Stomach smooth muscle (tissue), 2 donors: ENCODE data around the gene CLDN5.

Source experiments
- H3K27ac ChIP-seq: one replicate; pipeline ENCODE4 v1.7.0; 2013; ENCODE audit warnings: mild to moderate bottlenecking, low read length, inconsistent platforms
- H3K27me3 ChIP-seq, 2 donors: one replicate each; pipeline ENCODE4 v1.7.0; 2013; ENCODE audit warnings: low read length in 2 of 2; ENCODE audit not compliant: insufficient read depth in 2 of 2, control insufficient read depth in 1 of 2
- H3K36me3 ChIP-seq, 2 donors: one replicate each; pipeline ENCODE4 v1.7.0; 2013; ENCODE audit warnings: low read length in 2 of 2; ENCODE audit not compliant: control insufficient read depth in 2 of 2, insufficient read depth in 2 of 2
- H3K4me1 ChIP-seq: one replicate; pipeline ENCODE4 v1.7.0; 2013; ENCODE audit warnings: low read length; ENCODE audit not compliant: control insufficient read depth, insufficient read depth
- H3K4me3 ChIP-seq, 2 donors: one replicate each; pipeline ENCODE4 v1.7.0; 2013; ENCODE audit warnings: low read length in 2 of 2
- H3K9ac ChIP-seq, 2 donors: one replicate each; pipeline ENCODE4 v1.7.0; 2013; ENCODE audit warnings: low read length in 2 of 2, mild to moderate bottlenecking in 1 of 2
- H3K9me3 ChIP-seq, 2 donors: one replicate each; pipeline ENCODE4 v1.7.0; 2013; ENCODE audit warnings: low read length in 2 of 2; ENCODE audit not compliant: control insufficient read depth in 2 of 2
- donor health status: healthy.
- donor health status: Pancreatic carcinoma.

Gene CLDN5

GRCh38 chr22:19504900-19505734 is 19.1 kb downstream of the CLDN5 start:
- H3K27ac ChIP-seq = no peak overlapping the region
- H3K9me3 ChIP-seq = no peaks in the 10 kb centered on the region
- H3K27me3 ChIP-seq = no peaks in the 10 kb centered on the region
- no peaks in the 10 kb centered on the region for H3K4me1 ChIP-seq
- no peak overlapping the region for H3K4me3 ChIP-seq
- no peaks in the 10 kb centered on the region for H3K36me3 ChIP-seq
- no peak overlapping the region for H3K9ac ChIP-seq

- Histone ChIP-seq H3K9me3 (no peaks in the 10 kb centered on the region), H3K4me3 (no peak overlapping the region), H3K36me3 (no peaks in the 10 kb centered on the region), H3K9ac (no peak overlapping the region), H3K27ac (no peak overlapping the region), H3K4me1 (no peaks in the 10 kb centered on the region), H3K27me3 (no peaks in the 10 kb centered on the region)
Measured at GRCh38 chr22:19503869-19504268, 20.3 kb downstream of the CLDN5 start.

GRCh38 chr22:19503367-19503766 is 20.8 kb downstream of the CLDN5 start:
- Histone ChIP-seq H3K27ac (no peak overlapping the region), H3K4me3 (no peak overlapping the region), H3K9me3 (no peaks in the 10 kb centered on the region), H3K27me3 (no peaks in the 10 kb centered on the region), H3K36me3 (no peaks in the 10 kb centered on the region), H3K4me1 (no peaks in the 10 kb centered on the region), H3K9ac (no peak overlapping the region)

GRCh38 chr22:19501897-19502447 is 22.2 kb downstream of the CLDN5 start:
- Histone ChIP-seq H3K27ac (no peak overlapping the region), H3K27me3 (no peaks in the 10 kb centered on the region), H3K9ac (no peak overlapping the region), H3K4me3 (no peak overlapping the region), H3K9me3 (no peaks in the 10 kb centered on the region), H3K36me3 (no peaks in the 10 kb centered on the region), H3K4me1 (no peaks in the 10 kb centered on the region)

- H3K27ac ChIP-seq = no peak overlapping the region
- H3K9ac ChIP-seq = no peak overlapping the region
- H3K36me3 ChIP-seq = no peaks in the 10 kb centered on the region
- no peaks in the 10 kb centered on the region for H3K4me1 ChIP-seq
- no peak overlapping the region for H3K4me3 ChIP-seq
- H3K9me3 ChIP-seq = no peaks in the 10 kb centered on the region
- no peaks in the 10 kb centered on the region for H3K27me3 ChIP-seq
Measured at GRCh38 chr22:19499880-19500242, 24.3 kb downstream of the CLDN5 start.

- Histone ChIP-seq H3K27ac (no peak overlapping the region), H3K36me3 (no peaks in the 10 kb centered on the region), H3K4me3 (no peak overlapping the region), H3K9me3 (no peaks in the 10 kb centered on the region), H3K4me1 (no peaks in the 10 kb centered on the region), H3K9ac (no peak overlapping the region), H3K27me3 (no peaks in the 10 kb centered on the region)
Measured at GRCh38 chr22:19499236-19499879, 24.9 kb downstream of the CLDN5 start.

GRCh38 chr22:19498866-19499190 is 25.4 kb downstream of the CLDN5 start:
- Histone ChIP-seq H3K4me1 (no peaks in the 10 kb centered on the region), H3K27me3 (peaks cover 0 to 2% of the 10 kb centered on the region in 2 donors), H3K4me3 (no peak overlapping the region), H3K27ac (no peak overlapping the region), H3K36me3 (no peaks in the 10 kb centered on the region), H3K9me3 (no peaks in the 10 kb centered on the region), H3K9ac (no peak overlapping the region)

GRCh38 chr22:19498154-19498865 is 25.9 kb downstream of the CLDN5 start:
- no peaks in the 10 kb centered on the region for H3K36me3 ChIP-seq
- H3K9ac ChIP-seq = no peak overlapping the region
- H3K9me3 ChIP-seq = no peaks in the 10 kb centered on the region
- no peaks in the 10 kb centered on the region for H3K4me1 ChIP-seq
- no peak overlapping the region for H3K27ac ChIP-seq
- H3K27me3 ChIP-seq = peaks cover 0 to 2% of the 10 kb centered on the region in 2 donors
- H3K4me3 ChIP-seq = no peak overlapping the region

GRCh38 chr22:19497245-19497644 is 27.0 kb downstream of the CLDN5 start:
- Histone ChIP-seq H3K27ac (no peak overlapping the region), H3K9ac (no peak overlapping the region), H3K9me3 (no peaks in the 10 kb centered on the region), H3K27me3 (peaks cover 0 to 2% of the 10 kb centered on the region in 2 donors), H3K4me1 (no peaks in the 10 kb centered on the region), H3K36me3 (no peaks in the 10 kb centered on the region), H3K4me3 (no peak overlapping the region)

GRCh38 chr22:19496324-19496630 is 27.9 kb downstream of the CLDN5 start:
- H3K27me3 ChIP-seq = peaks cover 0 to 2% of the 10 kb centered on the region in 2 donors
- H3K9me3 ChIP-seq = no peaks in the 10 kb centered on the region

More at GRCh38 chr22:19496324-19496630, 27.9 kb downstream of the CLDN5 start:
- H3K4me1 ChIP-seq = no peaks in the 10 kb centered on the region
- H3K36me3 ChIP-seq = no peaks in the 10 kb centered on the region
- H3K27ac ChIP-seq = no peak overlapping the region
- H3K9ac ChIP-seq = no peak overlapping the region
- no peak overlapping the region for H3K4me3 ChIP-seq
